GM18861 (cell line): ENCODE data around the gene FBXO27.
"Not testable (repeated sequence)": the region's sequence is repeated elsewhere in the genome, so short reads cannot be mapped to it uniquely, and the experiment has no call there.

Source experiments
- ATAC-seq: cut with Tn5 transposase; IDR thresholded peaks from one replicate; pipeline ENCODE4 v1.9.1; 2021; ENCODE audit not compliant: unreplicated experiment

The FBXO27 gene

DNA sequence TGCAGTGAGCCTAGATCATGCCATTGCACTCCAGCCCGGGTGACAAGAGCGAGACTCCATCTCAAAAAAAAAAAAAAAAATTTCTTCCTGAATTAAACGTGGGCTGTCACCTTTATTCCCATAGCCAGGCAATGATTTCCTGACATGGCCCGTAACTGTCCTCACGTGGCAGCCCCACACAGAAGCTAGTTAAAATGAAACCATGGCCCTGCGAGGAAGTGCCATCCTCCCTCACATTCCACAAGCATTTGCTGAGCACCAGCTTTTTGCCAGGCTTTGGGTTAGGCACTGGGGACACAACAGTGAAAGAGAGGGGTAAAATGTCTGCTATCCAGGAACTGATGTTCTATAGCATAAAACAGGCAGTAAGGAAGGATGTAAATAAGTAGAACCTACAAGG, 13.2 kb upstream of the FBXO27 start:
- no peak for ATAC-seq

DNA sequence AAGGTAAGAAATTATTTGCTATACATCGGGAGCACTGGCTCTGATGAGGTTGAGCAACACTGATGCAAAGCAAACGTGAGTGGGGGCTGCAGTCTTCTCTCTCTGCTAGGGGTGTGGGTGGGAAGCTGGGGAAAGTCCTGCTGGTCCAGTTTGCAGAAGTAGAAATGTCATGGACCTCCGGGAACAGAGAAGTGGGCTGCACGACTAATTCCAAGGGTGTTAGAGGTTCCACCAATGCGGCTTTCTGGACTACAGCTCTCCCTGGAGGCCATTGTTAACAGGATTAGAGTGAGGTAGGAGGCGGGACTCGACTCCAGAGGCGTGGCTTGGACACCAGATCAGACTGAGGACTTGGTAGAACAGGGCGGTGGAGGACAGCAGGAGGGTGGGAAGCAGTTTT, 5.7 kb upstream of the FBXO27 start:
- ATAC-seq, result no peak

DNA sequence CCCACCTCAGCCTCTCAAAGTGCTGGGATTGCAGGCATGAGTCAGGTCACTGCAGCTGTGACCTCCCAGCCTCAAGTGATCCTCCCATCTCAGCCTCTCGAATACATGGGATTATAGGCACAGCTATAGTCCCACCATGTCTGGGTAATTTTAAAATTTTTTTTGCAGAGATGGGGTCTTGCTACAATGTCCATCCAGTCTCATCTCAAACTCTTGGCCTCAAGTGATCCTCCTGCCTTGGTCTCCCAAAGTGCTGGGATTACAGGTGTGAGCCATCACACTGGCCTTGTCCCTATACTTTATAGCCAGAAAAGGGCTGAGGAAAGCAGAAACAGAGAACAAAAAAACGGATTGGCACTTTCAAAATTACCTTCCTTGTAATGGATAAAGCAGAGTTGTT, 4.8 kb upstream of the FBXO27 start:
- ATAC-seq, result no peak

DNA sequence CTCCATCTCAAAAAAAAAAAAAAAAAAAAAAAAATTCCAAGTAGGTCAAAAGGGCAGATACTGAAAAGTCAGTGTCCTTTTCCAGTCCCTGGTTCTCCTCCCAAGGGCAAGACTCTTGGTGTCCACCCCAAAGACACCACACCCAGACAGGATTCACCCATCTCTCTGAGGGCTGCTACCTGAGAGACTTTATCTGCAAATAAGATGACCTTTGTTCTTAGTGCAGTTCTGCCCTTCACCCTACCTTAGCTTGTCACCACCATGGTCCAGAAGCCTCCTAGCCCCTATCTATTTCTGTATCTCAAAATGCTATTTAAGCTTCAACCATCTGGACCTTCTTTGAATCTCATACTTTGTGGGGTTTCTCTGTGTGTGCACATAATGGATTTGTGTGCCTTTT, 4.2 kb upstream of the FBXO27 start:
- ATAC-seq, result no peak

DNA sequence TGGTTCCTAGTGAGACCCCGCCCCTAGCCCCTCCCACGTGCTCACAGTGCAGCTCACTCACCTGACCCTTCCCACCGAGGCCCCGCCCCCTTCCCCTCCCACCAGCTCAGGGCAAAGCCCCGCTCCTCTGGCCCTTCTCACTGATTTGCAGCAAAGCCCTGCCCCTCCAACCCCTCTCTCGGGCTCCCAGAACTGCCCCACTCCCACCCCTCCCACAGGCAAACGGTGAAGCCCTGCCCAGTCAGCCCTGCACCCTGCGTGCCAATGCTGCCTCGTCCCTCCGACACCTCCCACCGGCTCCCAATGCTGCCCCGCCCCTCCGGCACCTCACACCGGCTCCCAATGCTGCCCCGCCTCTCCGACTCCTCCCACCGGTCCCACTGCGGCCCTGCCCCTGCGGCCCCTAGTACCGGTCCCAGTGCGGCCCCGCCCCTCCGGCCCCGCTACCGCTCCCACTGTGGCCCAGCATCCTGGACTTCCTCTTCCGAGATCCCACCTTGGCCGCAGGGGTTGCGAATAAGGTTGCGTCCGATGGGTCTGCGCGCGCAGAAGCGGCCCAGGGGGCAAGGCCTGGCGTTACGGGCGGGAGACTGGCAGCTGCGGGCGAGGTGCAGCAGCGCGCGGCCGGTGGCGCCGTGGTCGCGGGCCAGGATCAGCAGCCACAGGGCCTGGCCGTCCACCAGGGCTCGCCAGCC, 834 bp downstream of the FBXO27 start:
- ATAC-seq, result no peak

DNA sequence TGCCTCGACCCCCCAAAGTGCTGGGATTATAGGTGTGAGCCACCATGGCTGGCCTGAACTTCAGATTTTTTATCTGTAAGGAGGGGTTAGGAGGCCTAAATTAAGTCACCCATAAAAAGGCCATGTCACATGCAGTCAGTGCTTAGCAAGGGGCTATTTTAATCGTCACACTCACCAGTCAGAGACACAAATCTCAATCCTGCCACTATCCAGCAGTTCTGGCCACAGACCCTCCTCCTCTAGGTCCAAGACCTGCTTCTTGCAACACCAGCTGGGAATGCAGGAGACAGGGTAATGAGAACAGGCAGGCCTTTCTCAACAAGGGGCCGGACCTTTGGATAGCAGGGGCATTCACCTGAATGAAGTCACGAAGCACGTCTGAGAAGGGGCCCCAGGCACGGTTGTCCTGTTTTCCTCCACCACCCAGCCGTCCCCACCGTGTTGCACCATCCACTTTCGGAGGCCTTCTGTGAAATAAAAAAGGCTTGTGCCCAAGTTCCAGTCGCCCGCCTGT, 1.4 kb downstream of the FBXO27 start:
- no peak for ATAC-seq

DNA sequence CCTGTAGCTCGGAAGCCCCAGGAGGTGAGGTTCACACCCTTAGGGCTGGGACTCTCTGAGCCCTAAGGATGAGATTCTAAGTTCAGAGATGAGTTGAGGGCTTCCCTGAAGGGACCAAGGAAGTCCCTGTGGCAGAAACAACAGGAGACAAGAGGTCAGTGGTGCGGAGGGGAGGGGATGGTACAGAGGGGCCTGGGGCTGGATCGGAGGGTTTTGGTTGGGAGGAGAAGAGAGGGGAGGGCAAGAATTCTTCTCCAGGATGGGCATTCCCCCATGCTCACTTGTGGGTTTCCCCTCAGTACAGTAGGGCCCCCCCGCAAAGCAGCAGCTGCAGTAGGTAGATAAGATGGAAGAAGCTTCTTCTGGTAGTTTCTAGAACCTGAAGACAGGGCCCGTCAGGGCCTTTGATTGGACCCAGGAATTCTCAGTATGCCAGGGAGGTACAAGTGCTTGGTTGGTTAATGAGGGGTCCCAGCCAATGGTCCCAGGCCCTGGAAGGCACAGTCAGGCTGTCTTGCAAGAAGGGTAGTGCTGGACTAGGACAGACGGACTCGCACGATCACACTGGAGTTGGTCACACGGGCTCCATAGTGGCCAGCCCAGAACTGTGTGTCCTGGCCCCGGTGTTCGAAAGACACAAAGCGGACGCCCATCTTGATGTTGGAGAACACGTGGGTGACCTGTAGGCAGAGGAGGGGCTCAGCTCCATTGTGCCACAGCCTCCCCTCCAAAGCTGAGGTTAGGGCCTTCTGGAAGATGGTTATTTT, 7.3 kb downstream of the FBXO27 start:
- ATAC-seq, result no peak

DNA sequence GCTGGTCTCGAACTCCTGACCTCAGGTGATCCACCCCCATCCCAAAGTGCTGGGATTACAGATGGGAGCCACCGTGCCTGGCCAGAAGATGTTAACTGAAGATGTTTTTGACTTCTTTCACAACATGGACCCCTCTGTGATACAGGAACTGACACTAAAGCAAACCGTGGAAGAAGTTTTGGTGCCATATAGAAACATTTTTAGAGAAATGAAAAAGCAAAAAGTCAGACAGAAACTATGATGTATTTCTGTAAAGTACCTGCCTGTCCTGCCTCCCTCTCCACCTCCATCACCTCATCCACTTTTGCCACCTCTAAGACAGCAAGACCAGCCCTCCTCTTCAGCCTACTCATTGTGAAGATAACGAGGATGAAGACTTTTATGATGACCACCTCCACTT, 11.3 kb downstream of the FBXO27 start:
- ATAC-seq, result no peak

DNA sequence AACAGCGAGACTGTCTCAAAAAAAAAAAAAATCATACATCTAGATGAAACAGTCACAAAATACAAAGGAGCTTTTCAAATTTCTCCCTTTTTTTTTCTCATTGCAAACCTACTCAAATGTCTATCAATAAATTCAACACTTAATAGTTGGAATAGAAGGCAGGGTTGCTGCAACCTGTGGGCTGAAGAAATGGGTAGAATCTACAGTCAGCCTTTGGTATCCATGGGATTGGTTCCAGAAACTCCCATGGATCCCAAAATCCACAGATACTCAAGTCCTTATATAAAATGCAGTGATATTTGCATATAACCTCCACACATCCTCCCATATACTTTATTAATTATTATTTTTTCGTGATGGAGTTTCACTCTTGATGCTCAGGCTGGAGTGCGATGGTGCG, 14.7 kb downstream of the FBXO27 start:
- ATAC-seq, result no peak

DNA sequence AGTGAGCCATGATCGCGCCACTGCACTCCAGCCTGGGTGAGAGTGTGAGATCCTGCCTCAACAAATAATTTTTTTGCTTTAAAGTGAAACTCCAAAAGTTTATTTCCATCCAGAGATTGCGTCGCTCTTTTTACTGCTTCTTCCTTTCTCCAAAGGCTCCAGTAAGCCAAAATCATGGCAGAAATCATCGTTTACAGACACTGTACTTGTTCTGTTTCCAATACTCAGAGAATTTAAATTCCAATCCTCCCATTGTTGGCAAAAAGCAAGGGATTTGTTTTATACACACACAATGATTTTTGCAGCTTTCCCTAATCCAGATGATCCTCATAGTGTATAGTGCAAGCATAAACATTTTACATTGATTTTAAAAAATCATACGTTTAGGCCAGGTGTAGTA, 15.3 kb downstream of the FBXO27 start:
- ATAC-seq, result no peak

DNA sequence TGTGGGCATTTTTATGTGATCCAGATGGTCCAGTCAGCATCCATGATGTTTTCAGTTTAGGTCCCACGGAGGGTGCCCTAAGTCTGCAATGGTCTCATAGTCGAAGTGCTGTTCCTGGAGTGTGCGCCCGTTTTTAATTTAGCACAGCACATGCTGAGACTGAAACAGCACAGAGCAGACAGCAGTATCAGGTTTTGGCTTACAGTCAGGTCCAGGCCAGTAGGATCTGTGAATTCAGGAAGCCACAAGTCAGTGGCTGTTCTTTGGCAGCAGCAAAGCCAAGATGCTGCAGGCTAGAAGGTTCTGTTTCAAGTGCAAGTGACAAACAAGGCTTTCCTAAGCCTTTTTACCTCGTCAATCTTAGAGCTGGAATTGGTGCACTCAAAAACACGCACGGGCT, 18.3 kb downstream of the FBXO27 start:
- no peak for ATAC-seq

DNA sequence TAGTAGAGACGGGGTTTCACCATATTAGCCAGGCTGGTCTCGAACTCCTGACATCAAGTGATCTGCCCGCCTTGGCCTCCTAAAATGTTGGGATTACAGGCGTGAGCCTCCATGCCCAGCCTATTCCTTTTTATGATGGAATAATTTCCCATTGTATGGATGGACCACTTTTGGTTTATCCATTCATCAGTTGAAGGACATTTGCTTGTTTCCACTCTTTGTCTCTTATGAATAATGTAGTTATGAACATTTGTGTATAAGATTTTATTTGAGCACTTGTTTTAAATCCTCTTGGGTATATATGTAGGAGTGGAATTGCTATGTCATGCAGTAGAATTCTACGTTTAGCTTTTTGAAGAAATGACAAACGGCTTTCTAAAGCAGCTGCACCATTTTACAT, 23.3 kb downstream of the FBXO27 start:
- no peak for ATAC-seq

DNA sequence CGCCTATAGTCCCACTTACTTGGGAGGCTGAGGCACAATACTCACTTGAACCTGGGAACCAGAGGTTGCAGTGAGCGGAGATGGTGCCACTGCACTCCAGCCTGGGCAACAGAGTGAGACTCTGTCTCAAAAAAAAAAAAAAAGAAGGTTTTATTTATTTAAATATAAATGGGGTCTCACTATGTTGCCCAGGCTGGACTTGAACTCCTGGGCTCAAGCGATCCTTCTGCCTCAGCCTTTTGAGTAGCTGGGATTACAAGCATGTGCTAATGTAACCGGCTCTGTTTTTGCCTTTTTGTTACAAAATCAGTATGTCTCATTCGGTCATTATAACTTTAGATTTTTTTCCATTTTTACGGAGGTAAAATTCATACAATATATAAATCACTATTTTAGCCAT, 24.2 kb downstream of the FBXO27 start:
- ATAC-seq, result no peak

DNA sequence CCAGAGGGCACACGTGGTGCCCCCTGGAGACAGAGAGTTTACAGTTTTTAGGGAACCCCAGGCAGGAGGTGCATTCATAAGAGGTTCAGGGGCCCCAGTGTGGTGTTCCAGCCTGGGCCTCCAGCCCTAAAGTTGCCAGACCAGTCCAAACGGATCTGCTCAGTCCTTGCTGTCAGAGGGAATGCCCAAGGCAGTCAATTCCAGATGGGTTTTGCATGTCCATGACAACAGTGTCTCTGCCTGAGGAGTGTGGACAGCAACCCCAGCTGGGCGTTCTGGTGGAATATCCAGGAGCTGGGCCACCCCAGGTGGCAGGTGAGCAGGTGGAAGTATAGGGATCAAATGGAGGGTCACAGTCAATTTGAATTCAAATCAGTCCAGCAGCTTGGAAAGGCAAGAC, 25.3 kb downstream of the FBXO27 start:
- ATAC-seq, result no peak

DNA sequence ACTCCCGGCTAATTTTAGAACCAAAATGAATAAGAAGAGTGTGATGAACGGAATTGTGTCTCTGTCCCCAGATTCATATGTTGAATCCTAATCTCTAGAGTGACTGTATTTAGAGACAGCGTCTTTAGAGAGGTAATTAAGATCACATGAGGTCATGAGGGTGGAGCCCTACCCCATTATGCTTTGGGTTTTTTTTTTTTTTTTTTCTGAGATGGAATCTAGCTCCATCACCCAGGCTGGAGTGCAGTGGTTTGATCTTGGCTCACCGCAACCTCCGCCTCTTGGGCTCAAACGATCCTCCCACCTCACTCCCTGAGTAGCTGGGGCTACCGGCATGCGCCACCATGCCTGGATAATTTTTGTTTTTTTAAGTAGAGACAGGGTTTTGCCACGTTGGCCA, 27.9 kb downstream of the FBXO27 start:
- no peak for ATAC-seq

DNA sequence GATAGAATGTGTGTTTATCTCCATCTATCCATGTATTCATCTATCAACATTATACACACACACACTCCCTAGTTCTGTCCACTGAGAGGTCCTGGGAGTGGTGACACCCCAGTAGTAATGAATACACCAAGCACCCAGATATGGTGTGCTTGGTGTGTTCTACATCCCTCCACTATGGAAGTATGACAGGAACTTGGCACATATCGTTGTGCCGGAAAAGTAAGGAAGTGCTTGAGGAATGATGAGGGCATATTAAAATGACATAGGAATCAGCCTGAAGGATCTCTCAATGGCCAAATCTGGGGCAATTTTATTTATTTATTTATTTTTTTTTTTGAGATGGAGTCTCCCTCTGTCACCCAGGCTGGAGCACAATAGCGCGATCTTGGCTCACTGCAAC, 28.6 kb downstream of the FBXO27 start:
- ATAC-seq, result no peak

DNA sequence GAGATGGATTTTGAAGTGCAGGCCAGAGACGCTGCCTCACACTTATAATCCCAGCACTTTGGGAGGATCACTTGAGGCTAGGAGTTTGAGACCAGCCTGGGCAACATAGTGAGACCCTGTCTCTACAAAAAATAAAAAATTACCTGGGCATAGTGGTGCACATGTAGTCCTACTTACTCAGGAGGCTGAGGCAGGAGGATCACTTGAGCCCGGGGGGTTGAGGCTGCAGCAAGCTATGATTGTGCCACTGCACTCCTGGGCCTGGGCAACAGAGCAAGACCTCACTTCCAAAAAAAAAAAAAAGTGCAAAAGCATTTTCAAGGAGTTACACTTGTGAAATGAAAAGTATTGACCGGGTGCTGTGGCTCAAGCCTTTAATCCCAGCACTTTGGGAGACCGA, 29.2 kb downstream of the FBXO27 start:
- no peak for ATAC-seq

DNA sequence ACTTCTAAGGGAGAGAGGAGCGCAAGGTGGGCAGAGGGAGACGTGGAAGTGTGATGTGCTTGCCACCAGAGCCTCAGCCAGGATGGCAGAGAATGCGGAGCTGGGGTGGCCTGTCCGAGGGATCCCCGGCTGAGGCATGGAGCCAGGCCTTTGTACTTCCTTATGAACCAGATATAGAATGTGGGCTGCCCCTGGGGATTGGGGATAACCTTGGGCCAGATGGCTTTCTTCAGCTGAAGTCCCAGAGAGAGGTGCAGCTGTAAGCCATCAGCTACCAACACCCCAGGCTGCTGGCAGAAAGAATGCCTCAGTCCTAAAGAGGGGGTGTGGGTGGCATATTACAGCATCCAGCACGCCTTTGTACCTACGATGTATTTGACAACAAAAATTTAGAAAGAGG, 31.3 kb downstream of the FBXO27 start:
- no peak for ATAC-seq

DNA sequence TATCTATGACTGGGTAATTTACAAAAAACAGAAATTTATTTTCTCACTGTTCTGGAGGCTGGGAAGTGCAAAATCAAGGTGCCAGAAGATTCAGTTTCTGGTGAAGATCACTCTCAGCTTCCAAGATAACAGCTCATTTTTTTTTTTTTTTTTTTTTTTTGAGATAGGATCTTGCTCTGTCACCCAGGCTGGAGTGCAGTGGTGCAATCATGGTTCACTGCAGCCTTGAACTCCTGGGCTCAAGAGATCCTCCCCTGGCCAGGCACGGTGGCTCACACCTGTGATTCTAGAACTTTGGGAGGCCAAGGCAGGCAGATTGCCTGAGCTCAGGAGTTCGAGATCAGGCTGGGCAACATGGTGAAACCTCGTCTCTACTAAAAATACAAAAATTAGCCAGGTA, 34.8 kb downstream of the FBXO27 start:
- not testable (repeated sequence) for ATAC-seq

DNA sequence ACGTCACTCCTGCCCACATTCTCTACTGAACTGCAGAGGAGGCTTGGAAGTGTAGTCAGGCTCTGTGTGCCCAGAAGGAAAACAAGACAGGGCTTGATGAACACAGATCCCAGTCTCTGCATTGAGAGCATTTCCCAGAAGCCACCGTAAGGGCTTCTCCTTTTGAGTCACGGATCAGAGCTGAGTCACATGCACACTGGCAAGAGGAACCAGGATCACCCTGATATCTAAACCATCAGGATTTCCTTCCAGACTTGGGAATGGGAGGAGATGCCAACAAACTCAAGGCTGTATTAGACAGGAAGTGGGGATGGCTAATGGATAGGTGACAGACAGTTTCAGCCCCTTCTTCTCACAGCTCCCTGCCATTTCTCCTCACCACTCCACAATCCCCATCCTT, 39.1 kb downstream of the FBXO27 start:
- no peak for ATAC-seq

DNA sequence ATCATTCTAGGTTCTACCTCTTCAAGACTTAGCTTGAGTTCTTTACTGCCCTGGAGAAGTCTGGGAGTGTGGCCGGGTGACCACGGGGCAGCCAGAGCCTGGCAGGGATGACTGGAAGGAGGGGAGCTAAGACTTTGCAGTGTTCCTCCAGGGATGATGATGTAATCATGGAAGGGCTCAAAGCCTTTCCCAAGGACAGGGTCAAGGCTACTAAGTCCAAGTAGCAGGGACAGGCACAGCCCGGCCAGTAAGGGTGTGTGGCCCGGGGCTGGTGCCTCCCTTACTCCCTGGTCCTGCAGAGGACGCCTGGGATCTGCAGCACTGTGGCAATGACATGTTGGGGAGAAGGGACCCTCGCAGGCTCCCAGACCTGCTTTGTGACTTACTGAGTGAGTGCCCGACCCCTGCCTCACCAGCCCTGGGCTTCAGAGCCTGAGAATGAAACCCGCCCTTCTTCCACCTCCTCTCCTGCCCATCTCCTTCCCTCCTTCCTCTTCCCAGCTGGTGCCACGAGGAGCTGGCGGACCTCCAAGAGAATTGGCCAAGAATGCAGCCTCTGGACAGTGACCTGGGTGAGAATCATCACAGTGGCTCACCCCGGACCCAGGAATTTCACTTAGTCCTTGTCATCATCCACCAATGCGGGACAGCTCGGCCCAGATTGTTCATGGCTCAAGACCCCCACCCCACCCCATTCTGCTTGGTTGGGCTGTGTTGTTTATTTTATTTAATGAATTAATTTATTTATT, 41.2 kb downstream of the FBXO27 start:
- no peak for ATAC-seq

DNA sequence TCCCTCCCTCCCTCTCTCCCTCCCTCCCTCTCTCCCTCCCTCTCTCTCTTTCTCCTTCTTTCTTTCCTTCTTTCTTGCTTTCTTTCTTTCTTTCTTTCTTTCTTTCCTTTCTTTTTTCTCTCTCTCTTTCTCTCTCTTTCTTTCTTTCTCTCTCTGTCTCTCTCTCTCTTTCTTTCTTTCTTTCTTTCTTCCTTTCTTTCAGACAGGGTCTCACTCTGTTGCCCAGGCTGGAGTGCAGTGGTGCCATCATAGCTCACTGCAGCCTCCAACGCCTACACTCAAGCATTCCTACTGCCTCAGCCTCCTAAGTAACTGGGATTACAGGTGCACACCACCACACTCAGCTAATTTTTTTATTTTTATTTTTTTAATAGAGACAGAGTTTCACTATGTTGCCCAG, 42.7 kb downstream of the FBXO27 start:
- ATAC-seq, result not testable (repeated sequence)
